ENCODE data around the gene SCN2A. TPM values are rescaled to one million over a fixed set of nuclear protein-coding genes. Genes with fewer than 3 reads are reported as not detected.

SCN2A gene
- total RNA-seq, 1 experiment from 2014 or later, result 0.24 TPM

GRCh38 chr2:165245081-165245793 lies 6.0 kb downstream of the SCN2A start:
- H3K79me1 ChIP-seq (ENCODE audit: insufficient read depth, low read depth, low read length, poor library complexity, severe bottlenecking), result no peaks in the 10 kb centered on the region
- no peaks in the 10 kb centered on the region for H3K9me3 ChIP-seq (ENCODE audit: control insufficient read depth, low read depth, low read length)
- H3K56ac ChIP-seq (ENCODE audit: insufficient read length, low read depth, low read length), result no peak overlapping the region
- no peak overlapping the region for H3K23ac ChIP-seq (ENCODE audit: insufficient read length, low read depth, low read length)
- Mint-ChIP-seq H3K4me3 (no peak overlapping the region), H3K27ac (no peak overlapping the region; a peak in 1 of 7 replicates), H3K9me3 (no peaks in the 10 kb centered on the region), H3K4me1 (no peaks in the 10 kb centered on the region), H3K27me3 (ENCODE audit: low read depth) (no peaks in the 10 kb centered on the region), H3K36me3 (ENCODE audit: insufficient read depth in 1 of 3, low read depth in 3 of 3) (no peaks in the 10 kb centered on the region)
- no peaks in the 10 kb centered on the region for H4K20me1 ChIP-seq (ENCODE audit: control insufficient read depth, insufficient read depth, insufficient read length)
- WGBS (ENCODE audit: extremely low coverage, insufficient read length, low lambda C conversion rate), result no CpG with 5 or more reads among the region's 5 CpGs
- no peak overlapping the region for H2BK120ac ChIP-seq (ENCODE audit: low read depth, low read length, poor library complexity, severe bottlenecking)
- no peak overlapping the region for H3K9ac ChIP-seq (ENCODE audit: extremely low read depth, insufficient read length, low read length)
- H2AK5ac ChIP-seq (ENCODE audit: insufficient read length, low read length), result no peak overlapping the region
- H3K27ac ChIP-seq (ENCODE audit: insufficient read length, low read depth, low read length), result no peak overlapping the region
- no peak overlapping the region for H2BK5ac ChIP-seq (ENCODE audit: insufficient read length, low read length)
- no peak overlapping the region for H4K8ac ChIP-seq (replicated peaks; ENCODE audit: insufficient read length, low read depth, low read length)
- no peak overlapping the region for H3K4ac ChIP-seq (ENCODE audit: low read depth, low read length)
- H3K27me3 ChIP-seq (ENCODE audit: insufficient read depth, low read length), result no peaks in the 10 kb centered on the region
- H4K5ac ChIP-seq (ENCODE audit: insufficient read length, low read depth, low read length), result no peak overlapping the region
- H3K4me1 ChIP-seq (ENCODE audit: insufficient read depth, low read length), result no peaks in the 10 kb centered on the region
- H3K14ac ChIP-seq (ENCODE audit: insufficient read depth, low read length), result no peak overlapping the region
- H3K23me2 ChIP-seq (ENCODE audit: insufficient read length, low read depth, low read length, poor library complexity, severe bottlenecking), result no peaks in the 10 kb centered on the region
- H3T11ph ChIP-seq (ENCODE audit: low read length), result no peak overlapping the region
- H2BK15ac ChIP-seq (ENCODE audit: low read depth, low read length), result no peak overlapping the region
- no peak overlapping the region for H3K18ac ChIP-seq (ENCODE audit: insufficient read length, low read depth, low read length)
- no peaks in the 10 kb centered on the region for H3K79me2 ChIP-seq (ENCODE audit: insufficient read depth, low read length)
- TF ChIP-seq CTCF (conservative IDR thresholded peaks at IDR 0.05), result no peak
- DNase-seq, result no peak
- H4K91ac ChIP-seq (ENCODE audit: insufficient read length, low read depth, low read length), result no peak overlapping the region
- no peak overlapping the region for H2BK20ac ChIP-seq (ENCODE audit: low read depth, low read length, poor library complexity, severe bottlenecking)
- no peak overlapping the region for H2AFZ ChIP-seq (ENCODE audit: low read length)
- H2BK12ac ChIP-seq (ENCODE audit: insufficient read length, low read depth, low read length), result no peak overlapping the region
- no peak overlapping the region for H3K4me2 ChIP-seq (ENCODE audit: insufficient read depth, insufficient read length, low read length)

All from H9 (cell line).